GM21737 (cell line): Measurements from ENCODE around the gene CLCN4.
A peak's percentile ranks its signal among the peaks of the same experiment; 100 is the strongest.

Experiments used
- ATAC-seq: cut with Tn5 transposase; IDR thresholded peaks from one replicate; pipeline ENCODE4 v1.9.1; 2021; ENCODE audit warnings: mild to moderate bottlenecking, moderate library complexity; ENCODE audit not compliant: unreplicated experiment

CLCN4 gene

GRCh38 chrX:10166248-10166716 is 9.5 kb downstream of the CLCN4 start:
- no peak for ATAC-seq

GRCh38 chrX:10166731-10167151 is 10.0 kb downstream of the CLCN4 start:
- ATAC-seq = no peak

GRCh38 chrX:10167573-10167972 is 10.8 kb downstream of the CLCN4 start:
- peak; percentile 57 for ATAC-seq

- ATAC-seq = no peak
These were observed 11.5 kb downstream of the CLCN4 start for GRCh38 chrX:10168226-10168625.

GRCh38 chrX:10169175-10169574 is 12.4 kb downstream of the CLCN4 start:
- ATAC-seq = no peak

GRCh38 chrX:10171249-10171648 is 14.5 kb downstream of the CLCN4 start:
- no peak for ATAC-seq

GRCh38 chrX:10172877-10173276 is 16.1 kb downstream of the CLCN4 start:
- ATAC-seq = no peak

- ATAC-seq = no peak
These were observed 16.6 kb downstream of the CLCN4 start for GRCh38 chrX:10173331-10173900.

- ATAC-seq = no peak
These were observed 17.3 kb downstream of the CLCN4 start for GRCh38 chrX:10174051-10174450.

- no peak for ATAC-seq
These were observed 18.0 kb downstream of the CLCN4 start for GRCh38 chrX:10174810-10175209.

- no peak for ATAC-seq
These were observed 18.6 kb downstream of the CLCN4 start for GRCh38 chrX:10175319-10175871.

- no peak for ATAC-seq
These were observed 19.6 kb downstream of the CLCN4 start for GRCh38 chrX:10176121-10177003.

GRCh38 chrX:10177004-10177396 is 20.2 kb downstream of the CLCN4 start:
- ATAC-seq = no peak

GRCh38 chrX:10177601-10178000 is 20.8 kb downstream of the CLCN4 start:
- no peak for ATAC-seq

- no peak for ATAC-seq
These were observed 22.2 kb downstream of the CLCN4 start for GRCh38 chrX:10178866-10179463.

- no peak for ATAC-seq
These were observed 27.0 kb downstream of the CLCN4 start for GRCh38 chrX:10183760-10184159.

GRCh38 chrX:10184411-10184810 is 27.6 kb downstream of the CLCN4 start:
- ATAC-seq = no peak

- no peak for ATAC-seq
These were observed 29.6 kb downstream of the CLCN4 start for GRCh38 chrX:10186355-10186754.

GRCh38 chrX:10187421-10187820 is 30.6 kb downstream of the CLCN4 start:
- no peak for ATAC-seq

GRCh38 chrX:10189317-10190268 is 32.8 kb downstream of the CLCN4 start:
- ATAC-seq = peak; percentile 76
